GM19372 (cell line): ENCODE results near the gene SRM.
"Not testable (repeated sequence)": the region's sequence is repeated elsewhere in the genome, so short reads cannot be mapped to it uniquely, and the experiment has no call there.

ENCODE experiments used
- ATAC-seq: cut with Tn5 transposase; IDR thresholded peaks from one replicate; pipeline ENCODE4 v1.9.1; 2021; ENCODE audit warnings: mild to moderate bottlenecking, low read depth, moderate library complexity; ENCODE audit not compliant: unreplicated experiment

The SRM gene

DNA sequence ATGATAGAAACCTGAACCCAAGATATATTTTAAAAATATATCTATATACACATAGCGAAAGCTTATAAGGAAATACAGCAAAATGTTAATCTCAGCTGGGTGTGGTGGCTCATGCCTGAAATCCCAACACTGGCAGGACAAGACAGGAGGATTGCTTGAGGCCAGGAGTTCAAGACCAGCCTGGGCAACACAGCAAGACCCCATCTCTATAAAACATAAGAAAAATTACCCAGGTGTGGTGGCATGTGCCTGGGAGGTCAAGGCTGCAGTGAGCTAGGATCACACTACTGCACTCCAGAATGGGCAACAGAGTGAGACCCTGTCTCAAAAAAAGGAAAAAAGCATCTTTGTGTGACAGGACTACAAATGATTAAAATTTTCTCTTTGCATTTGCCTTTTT is 6.0 kb upstream of the SRM start:
- ATAC-seq: no peak

DNA sequence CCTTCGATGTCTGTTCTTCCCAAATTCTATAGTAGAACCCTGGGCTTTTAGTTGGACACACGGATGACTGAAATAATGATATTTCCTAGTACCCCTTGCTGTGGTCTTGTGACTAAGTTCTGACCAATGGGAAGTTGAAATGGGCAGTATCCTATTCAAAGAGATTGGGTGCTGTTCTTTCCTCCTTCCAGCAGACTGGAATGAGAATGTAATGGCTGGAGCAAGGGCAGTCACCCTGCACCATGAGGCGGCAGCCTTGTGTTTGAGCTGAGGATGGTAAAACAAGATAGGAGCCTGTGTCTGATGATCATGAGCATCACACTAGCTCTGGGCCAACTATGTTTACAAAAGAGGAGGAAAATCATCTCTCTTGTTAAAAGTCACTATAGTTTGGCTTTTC is 5.1 kb upstream of the SRM start:
- no peak for ATAC-seq

DNA sequence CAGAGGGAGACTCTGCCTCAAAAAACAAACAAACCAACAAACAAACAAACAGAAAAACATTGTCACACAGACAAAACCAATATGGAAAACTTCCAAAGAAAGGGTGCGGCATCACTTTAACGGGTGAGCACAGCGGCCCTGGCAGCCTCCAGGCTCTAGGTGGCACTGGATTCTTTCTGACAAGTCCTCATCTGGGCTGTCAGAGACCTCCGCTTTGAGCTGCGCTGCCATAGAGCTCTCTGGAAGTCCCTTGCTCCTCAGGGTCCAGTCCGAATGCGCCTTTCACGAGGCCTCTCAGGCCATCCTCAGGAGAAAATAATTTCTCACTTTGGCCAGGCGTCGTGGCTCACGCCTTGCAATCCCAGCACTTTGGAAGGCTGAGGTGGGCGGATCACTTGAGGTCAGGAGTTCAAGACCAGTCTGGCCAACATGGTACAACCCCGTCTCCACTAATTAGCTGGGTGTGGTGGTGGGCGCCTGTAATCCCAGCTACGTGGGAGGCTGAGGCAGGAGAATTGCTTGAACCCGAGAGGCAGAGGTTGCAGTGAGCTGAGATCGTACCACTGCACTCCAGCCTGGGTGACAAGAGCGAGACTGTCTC is 4.2 kb upstream of the SRM start:
- not testable (repeated sequence) for ATAC-seq

DNA sequence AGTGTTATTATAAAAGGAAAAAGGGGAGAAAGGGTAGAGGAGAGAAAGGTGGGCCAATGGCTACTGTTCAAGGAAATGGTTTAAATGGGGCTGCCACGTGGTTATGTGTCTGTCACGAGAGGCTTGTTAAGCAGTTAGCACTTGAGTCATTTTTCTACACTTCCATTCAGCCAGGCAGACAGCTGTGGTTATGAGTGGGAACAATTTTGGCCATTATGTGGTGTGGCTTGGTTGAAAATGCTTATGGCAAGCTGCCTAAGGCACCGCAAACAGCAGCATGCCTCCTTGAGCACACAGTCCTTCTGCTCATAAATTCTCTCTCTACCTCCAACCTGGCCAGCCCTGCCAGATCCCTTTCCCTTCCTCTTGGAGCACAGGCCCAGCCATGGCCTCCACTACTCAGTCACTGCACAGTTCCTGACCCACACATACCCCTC is 3.2 kb upstream of the SRM start:
- ATAC-seq: no peak

DNA sequence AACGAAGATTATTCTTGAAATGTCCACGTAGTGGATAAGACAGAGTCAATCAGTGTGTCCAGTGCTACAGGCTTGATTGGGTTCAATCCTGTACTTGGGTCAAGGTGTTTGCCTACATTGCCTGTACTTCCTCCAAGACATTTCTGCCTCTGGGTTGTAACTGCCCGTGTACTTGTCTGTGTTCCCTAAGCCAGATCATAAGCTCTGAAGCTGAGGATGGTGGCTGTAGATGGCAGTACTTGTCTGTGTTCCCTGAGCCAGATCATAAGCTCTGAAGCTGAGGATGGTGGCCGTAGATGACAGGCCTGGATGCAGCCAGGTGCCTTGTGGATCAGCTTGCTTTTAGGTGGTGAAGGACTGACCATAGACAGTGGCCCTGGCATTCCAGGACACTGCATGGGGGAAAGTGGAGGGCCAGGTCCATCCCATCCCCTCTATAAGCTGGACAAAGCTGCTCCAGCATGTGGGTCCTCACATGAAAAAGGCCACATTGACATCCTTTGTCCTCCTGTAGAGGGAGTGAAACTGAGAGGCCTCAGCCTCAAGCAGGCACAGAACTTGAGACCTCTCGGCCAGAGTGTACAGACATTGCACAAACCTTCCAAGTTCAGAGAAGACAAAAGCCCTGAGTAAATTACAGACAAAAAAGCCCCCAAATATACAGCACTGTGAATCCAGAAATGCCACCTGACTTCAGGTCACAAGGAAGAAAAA is 2.0 kb upstream of the SRM start:
- no peak for ATAC-seq

DNA sequence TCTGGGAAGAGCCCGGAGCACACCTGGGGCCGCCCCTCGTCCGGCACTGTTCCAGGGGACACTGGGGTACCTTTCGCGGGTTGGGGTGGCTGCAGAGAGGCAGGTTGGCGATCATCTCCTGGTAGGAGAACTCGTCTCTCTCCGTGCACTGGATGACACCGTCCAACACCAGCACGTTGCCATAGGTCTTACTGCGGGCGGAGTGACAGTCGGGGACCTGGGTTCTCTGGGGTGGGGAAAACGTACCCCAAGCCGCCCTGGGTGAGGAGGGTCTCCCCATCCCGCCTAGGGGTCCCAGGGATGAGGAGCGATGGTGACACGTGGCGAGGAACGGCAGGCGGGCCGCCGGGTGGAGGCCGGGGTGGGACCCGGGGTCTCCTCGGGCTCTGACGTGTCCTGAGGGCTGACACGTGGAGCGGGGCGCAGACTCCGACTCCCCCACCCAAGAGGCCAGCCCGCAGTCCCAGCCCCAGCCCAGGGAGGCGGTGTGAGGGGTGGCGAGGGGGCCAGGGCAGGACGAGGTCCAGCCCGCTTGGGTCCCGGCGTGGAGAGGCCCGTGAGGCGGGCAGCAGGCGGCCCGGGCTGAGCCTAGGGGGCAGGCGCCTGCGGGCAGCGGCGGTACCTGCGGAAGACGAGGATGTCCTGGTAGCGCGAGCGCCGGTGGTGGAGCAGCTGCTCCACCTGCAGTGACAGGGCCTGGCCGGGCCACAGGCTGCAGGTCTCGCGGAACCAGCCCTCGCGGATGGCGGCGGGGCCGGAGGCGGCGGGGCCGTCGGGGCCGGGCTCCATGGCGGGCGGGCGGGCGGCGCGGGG is 457 bp downstream of the SRM start:
- no peak for ATAC-seq

DNA sequence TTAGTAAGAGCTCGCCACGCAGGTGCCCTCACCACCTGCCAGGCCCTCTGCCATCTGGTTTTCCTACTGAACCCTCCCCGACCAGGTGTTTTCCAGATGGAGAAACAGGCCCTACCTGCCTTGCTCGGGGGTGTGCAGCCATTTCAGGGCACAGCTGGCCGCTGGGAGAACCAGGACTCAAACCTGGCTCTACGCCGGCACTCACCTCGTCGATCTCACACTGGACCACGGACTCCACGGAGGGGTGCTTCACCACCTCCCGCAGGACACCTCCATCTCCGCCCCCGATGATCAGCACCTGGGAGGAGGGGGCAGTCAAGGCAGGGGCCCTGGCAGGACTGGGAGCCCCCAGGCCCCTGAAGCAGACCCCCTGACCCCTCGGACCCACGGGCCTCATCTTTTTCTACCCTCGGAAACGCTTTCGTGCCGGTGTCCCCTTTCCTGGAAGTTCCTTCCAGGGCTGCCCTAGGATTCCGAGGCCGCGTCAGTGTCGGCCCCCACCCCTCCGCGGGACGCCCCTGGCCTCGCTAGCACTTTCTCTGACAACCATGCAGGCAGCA is 1.1 kb downstream of the SRM start:
- ATAC-seq: no peak

DNA sequence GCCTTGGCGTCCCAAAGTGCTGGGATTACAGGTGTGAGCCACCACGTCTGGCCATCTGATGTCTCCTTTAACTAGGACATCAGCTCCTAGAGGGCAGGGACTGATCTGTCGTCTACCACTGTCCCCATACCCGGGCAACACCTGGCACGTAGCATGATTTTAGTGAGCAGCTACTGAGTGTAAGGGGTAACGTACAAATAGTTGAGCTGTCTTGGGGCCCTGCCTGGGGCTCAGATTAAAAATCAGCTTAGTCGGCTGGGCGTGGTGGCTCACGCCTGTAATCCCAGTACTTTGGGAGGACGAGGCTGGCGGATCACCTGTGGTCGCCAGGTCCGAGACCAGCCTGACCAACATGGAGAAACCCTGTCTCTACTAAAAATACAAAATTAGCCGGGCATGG is 1.8 kb downstream of the SRM start:
- no peak for ATAC-seq

DNA sequence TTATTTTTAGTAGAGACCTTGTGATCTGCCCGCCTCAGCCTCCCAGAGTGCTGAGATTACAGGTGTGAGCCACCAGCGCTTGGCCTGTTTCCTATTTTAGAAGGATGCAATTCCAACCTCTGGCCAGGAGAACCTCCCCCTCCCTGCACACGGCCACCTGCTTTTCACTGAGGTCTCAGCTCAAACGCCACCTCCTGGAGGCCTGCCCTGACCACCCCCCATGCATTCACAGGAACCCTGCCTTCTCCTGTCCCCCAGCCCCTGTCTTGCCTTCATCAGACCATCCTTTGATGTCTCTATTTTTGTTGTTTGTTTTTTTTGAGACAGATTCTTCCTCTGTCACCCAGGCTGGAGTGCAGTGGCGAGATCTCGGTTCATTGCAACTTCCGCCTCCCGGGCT is 2.3 kb downstream of the SRM start:
- ATAC-seq: no peak

DNA sequence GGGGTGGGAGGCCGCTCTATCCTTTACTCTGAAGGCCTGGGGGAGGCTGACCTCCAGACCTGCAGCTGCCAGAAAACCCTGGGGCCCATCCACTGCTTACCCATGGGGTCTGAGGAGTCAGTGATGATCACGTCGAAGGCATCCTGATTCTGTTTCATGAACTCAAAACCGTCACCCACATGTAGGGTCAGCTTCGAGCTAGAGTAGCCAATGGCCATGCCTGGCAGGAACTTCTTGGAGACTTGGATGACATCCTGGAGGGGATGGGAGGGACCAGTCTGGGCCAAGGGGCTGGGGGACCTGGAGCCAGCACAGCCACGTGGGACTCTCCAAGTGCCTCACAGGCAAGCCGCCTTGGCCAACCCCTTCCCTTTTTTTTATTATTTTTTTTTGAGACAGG is 3.3 kb downstream of the SRM start:
- no peak for ATAC-seq

DNA sequence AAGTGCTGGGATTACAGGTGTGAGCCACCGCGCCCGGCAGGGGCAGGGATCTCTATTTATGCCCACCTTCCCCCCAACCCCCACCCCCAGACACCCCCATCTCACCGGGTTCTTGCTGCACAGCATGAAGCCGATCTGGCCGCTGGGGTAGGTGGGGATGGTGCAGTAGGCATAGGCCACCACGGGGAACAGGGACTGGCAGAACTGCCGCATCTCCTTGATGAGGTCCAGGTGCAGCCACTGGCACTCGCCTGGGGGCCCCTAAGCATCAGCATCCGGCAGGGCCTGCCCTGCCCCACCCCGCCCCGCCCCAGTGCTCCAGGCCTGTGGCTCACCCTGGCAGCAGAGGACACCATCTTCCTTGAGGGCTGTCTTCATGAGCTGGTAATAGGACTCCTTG is 4.1 kb downstream of the SRM start:
- ATAC-seq: no peak

DNA sequence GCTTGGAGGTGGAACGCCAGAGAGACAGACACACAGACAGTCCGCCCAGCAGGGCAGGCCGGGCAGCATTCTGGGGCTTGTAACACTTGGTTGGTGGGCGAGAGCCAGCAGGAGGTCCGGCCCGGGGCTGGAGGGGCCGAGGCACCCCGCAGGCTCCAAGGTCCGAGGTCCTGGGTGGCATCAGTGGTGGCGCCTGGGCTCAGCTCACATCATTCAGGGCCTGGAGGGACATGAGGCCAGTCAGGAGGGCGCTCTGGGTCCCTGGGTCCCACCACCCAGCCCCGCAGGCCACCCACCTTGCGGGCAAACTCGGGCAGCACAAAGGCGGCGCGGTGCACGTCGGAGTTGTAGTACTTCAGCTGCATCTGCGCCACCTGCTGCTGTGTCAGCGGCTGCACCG is 5.2 kb downstream of the SRM start:
- ATAC-seq: no peak

DNA sequence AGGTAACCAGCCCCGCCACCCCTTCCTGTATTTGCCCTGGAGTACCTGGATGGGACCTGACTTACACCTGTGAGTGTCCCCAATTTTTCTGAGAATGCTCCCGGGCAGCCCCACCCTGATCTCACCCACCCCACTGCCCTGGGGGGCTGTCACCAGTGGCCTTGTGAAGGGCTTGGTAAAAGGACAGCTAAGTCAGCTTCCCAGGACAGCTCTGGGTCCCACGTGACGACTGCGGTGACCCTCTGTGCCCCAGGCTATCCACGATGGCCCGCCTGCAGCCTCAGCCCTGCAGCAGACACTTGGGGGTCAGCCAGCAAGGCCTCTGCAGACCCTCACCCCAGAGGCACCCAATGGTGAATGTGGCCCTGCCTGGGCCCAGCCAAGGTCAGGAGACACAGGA is 5.6 kb downstream of the SRM start:
- ATAC-seq: no peak

DNA sequence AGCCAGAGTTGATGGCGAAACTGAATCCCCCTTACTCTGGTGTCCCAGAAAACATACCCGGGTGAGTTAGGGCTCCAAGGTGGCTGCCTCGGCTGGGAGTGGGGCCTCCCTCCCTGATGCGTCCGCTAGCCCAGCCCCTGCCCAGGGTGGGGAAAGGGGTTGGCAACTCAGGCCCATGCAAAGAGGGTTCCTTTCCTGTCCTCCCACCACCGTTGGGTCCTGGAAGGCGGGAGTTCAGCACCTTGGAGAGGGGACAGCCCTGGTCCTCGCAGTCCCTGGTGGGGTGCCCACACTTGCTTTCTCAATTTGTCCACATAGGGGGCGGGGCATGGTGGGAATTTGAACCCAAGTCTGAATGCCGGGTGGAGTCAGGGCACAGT is 6.1 kb downstream of the SRM start:
- ATAC-seq: no peak

DNA sequence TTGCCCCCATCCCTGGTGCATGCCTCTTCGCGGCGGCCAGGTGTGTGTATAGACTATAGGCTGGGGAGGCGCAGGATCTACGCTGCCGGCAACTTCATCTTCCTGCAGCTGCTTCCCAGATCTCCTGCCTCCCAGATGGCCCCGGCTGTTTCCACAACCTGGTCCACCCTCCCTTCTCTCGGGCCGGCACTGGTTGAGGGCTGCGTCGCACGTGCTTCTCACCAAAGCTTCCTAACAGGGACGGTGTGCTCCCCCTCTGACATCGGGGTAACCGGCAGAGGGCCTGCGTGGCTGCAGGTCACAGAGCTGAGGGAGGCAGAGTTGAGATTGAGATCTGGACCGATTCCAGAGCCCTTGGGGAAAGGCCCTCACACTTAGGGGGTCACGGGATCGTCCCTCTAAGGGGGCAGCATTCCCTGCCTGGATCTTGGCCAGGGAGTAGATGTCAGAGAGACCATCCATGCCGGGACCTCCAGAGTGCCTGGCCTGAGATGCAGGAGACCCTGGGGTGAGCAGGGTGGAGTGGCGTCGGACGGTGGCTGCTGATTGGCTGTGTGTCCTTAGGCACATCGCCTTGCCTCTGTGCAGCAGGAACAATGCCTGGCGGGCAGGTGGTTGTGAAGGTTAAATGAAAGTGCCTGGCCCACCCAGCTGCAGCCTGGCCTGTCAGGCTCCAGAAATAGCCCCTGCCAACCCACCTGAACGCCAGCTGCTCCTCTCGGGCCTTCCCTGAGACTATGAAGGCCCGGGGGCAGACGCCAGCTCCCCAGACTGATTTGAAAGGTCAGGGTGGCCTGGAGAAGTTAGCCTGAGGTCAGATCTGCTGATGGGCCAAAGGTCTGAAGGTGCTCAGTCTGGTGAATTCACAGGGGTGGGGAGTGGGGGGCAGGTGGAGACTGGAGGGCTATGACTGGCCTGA is 6.7 kb downstream of the SRM start:
- no peak for ATAC-seq

DNA sequence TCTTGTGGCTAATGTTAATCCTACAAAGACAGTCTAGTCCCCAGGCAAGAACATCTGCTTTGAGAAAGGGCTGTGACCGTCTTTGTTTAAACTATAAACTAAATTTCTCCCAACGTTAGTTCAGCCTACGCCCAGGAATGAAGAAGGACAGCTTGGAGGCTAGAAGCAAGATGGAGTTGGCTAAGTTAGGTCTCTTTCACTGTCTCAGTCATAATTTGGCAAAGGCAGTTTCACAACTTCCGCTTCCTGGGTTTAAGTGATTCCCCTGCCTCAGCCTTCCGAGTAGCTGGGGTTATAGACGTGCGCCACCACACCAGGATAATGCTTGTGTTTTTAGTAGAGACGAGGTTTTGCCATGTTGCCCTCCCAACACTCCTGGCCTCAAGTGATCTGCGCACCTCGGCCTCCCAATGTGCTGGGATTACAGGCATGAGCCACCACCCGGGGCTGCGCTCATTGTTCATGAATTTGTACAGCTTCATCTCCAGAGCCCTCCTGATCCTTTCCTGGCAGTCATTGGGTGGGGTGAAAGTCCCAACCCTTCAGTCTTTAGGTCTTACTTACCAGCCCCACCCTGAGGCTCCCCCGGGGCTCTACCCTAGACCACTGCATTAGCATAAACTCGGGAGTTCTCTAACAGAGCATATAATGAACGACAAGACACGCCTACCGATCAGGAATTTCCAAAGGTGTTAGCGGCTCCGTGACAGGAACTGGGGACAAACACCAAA is 7.9 kb downstream of the SRM start:
- ATAC-seq: no peak

DNA sequence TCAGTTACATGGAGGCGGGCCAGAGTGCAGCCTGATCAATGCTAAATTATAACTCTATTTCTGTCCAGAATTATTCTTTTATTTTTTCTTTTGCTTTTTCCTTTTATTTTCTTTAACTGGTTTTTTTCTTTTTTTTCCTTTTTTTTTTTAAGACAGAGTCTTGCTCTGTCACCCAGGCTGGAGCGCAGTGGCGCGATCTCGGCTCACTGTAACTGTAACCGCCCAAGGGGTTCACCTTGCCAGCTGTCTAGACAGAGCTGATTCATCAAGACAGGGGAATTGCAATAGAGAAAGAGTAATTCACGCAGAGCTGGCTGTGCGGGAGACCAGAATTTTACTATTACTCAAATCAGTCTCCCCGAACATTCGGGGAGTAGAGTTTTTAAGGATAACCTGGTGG is 8.7 kb downstream of the SRM start:
- ATAC-seq: not testable (repeated sequence)

DNA sequence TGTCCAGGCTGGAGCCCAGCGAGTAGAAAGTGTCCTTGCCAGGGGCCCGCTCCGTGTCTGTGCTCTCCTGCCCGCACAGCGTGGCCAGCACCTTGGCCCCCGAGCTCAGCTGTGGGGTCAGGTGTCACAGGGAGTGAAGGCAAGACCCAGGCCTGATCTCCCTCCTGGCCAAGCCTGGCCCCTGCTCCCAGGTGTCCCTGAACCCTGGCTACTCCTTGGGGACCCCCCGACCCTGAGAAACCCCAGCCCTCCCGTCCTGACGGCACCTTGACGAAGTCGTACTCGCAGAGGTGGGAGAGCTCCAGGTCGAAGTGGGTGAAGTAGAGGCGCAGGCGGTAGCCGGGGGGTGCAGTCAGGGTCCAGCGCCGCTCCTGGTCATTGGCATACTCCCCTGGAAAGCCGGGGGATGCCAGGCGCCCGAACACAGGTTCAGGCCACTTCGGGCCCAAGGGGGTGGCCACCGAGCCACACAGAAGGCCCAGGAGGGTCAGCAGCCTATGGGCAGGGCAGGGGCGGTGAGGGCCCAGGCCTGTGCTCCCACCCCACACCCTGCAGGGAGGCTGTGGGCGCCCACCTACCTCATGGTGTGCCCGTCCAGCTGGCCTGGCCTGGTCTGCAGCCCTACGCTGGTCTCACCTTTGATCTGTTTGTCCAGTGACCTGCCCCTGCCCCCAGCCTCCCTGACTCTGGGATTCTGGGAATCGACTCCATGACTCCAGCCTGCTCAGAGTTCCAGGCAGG is 13.0 kb downstream of the SRM start, which contains the start of gene MASP2:
TSS of gene MASP2 (minus strand) at position 615 of the 741 bp plus-strand sequence. CDS start at position 583, 32 bp downstream.
- ATAC-seq: no peak

DNA sequence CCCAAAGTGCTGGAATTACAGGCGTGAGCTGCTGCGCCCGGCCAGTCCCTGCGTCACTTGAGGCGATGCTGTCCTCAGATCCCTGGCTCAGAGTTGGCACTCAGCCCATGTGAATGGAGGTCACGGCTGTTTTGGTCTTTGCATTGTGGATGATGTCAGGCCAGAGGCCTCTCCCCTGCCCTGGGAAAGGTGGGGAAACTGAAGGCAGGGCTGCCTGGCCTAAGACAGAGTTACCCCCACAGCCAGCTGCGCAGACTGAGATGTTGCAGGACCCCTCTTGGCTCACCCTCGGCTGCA is 13.6 kb downstream of the SRM start:
- no peak for ATAC-seq
